ENCODE data around the gene SPAG5.
"Not testable (repeated sequence)": the region's sequence is repeated elsewhere in the genome, so short reads cannot be mapped to it uniquely, and the experiment has no call there.

Gene SPAG5

GRCh38 chr17:28578246-28579195 lies 20.3 kb downstream of the SPAG5 start:
- Histone ChIP-seq H3K36me3 (ENCODE audit: control insufficient read depth, insufficient read depth, low read length) (peaks cover 67% of the 10 kb centered on the region), H3K9me3 (ENCODE audit: control insufficient read depth, low read length) (no peaks in the 10 kb centered on the region), H3K4me1 (ENCODE audit: control insufficient read depth, insufficient read depth, low read length, poor library complexity, severe bottlenecking) (peaks cover 3% of the 10 kb centered on the region), H3K4me3 (ENCODE audit: extremely low read depth, insufficient read depth, low read length, poor library complexity, severe bottlenecking) (no peak overlapping the region), H3K27ac (ENCODE audit: low read depth, low read length, severe bottlenecking) (no peak overlapping the region)
- 98 to 99% methylated on average over 6 to 7 of the region's 8 CpGs for WGBS, 2 experiments (ENCODE audit: insufficient coverage in 2 of 2)

DNA sequence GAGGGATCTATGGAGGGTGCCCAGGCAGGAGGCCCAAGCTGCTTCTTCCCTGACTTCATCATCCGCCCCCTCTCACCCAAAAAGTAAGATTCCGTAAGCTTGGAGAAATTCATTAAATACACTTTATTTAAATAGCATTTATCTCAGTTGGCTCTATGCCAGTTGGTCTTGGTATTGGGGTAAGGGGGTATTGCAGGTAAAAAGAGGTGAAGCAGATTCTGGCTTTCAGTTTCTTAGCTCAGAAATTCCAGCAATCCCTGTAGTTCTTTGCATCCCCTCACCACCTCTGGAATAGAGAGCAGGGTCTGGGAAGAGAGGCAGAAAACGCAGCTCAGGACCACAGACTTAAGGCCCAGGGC lies 21.4 kb downstream of the SPAG5 start:
- Histone ChIP-seq H3K36me3 (ENCODE audit: control insufficient read depth, insufficient read depth, low read length) (peaks cover 57% of the 10 kb centered on the region), H3K4me1 (ENCODE audit: control insufficient read depth, insufficient read depth, low read length, poor library complexity, severe bottlenecking) (peaks cover 3% of the 10 kb centered on the region), H3K4me3 (ENCODE audit: extremely low read depth, insufficient read depth, low read length, poor library complexity, severe bottlenecking) (no peak overlapping the region), H3K27ac (ENCODE audit: low read depth, low read length, severe bottlenecking) (no peak overlapping the region), H3K9me3 (ENCODE audit: control insufficient read depth, low read length) (no peaks in the 10 kb centered on the region)
- whole genome bisulfite sequencing, 2 experiments (ENCODE audit: insufficient coverage in 2 of 2): 100% methylated on average over 1 of the region's 3 CpGs; no CpG with 5 or more reads in 1 of the 2 experiments

DNA sequence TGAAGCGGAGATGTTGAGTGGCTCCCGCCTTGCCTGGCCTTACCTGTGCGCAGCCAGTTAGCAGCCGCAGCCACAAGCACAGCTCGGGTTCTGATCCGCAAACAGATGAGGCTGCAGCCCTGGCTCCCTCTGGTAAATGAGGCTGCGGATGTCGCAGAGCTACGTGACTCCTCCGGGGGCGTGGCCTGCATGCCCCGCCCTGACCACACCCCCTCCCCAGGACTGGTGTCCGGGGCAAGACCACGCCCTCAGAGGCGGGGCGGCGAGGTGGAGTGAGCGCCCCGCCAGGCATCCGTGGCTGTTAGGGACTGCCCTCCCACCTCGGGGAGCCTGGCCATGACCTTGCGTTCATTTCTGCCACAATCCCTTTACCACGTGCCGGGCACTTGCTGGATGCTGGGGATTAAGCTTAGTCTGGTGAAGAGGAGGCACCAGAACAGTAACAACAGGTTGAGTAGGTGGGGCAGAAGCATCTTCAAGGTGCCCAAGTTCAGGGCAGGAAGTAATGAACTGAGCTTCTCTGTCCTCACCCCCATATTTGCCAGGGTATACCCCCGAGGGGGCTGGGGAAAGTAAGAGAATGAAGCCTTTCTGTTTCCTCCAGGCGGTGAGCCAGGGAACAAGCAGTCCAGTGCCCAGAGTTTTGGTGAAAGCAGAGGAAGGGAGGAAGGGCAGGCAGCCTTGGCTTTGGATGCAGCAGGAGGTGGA lies 21.9 kb downstream of the SPAG5 start, which contains the start of gene ALDOC:
Gene ALDOC (minus strand): TSS at position 138 of the 708 bp plus-strand sequence. CDS start 1,363 bp downstream, outside the sequence.
- Histone ChIP-seq H3K27ac (ENCODE audit: low read depth, low read length, severe bottlenecking) (no peak within 1 kb of the TSS), H3K4me3 (ENCODE audit: extremely low read depth, insufficient read depth, low read length, poor library complexity, severe bottlenecking) (peak within 1 kb of the TSS; percentile 16), H3K9me3 (ENCODE audit: control insufficient read depth, low read length) (no peaks in the 10 kb centered on the region), H3K36me3 (ENCODE audit: control insufficient read depth, insufficient read depth, low read length) (peaks cover 51% of the 10 kb centered on the region), H3K4me1 (ENCODE audit: control insufficient read depth, insufficient read depth, low read length, poor library complexity, severe bottlenecking) (peaks cover 3% of the 10 kb centered on the region)
- WGBS, 2 experiments (ENCODE audit: insufficient coverage in 2 of 2): 9% methylated on average over 11 to 17 of the region's 26 CpGs

DNA sequence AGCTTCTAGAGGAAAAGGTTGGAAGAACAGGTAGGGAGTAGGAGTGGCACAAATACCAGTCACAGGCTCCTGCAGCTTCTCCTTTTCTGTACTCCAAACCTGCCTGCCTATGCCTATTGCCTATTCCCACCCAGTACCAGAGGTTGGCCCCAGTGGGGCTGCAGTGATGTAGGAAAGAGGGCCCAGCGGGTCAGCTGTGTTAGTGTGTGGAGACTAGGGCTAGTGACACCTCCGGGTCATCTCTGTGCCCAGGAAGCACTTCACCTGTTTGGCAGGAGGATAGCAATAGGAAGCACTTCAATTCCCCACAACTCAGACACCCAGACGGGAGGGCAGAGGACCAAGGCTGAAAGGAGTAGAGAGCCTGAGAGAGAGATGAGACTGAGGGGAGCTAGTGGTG lies 22.8 kb downstream of the SPAG5 start:
- not testable (repeated sequence) for H3K9me3 ChIP-seq (ENCODE audit: control insufficient read depth, low read length); H3K4me1 ChIP-seq (ENCODE audit: control insufficient read depth, insufficient read depth, low read length, poor library complexity, severe bottlenecking); H3K4me3 ChIP-seq (ENCODE audit: extremely low read depth, insufficient read depth, low read length, poor library complexity, severe bottlenecking); H3K27ac ChIP-seq (ENCODE audit: low read depth, low read length, severe bottlenecking)
- H3K36me3 ChIP-seq (ENCODE audit: control insufficient read depth, insufficient read depth, low read length): peaks cover 48% of the 10 kb centered on the region
- WGBS, 2 experiments (ENCODE audit: insufficient coverage in 2 of 2): no CpG with 5 or more reads among the region's 3 CpGs

- no peaks in the 10 kb centered on the region for H3K9me3 ChIP-seq (ENCODE audit: control insufficient read depth, low read length)
- no peak overlapping the region for H3K4me3 ChIP-seq (ENCODE audit: extremely low read depth, insufficient read depth, low read length, poor library complexity, severe bottlenecking)
- H3K36me3 ChIP-seq (ENCODE audit: control insufficient read depth, insufficient read depth, low read length): peaks cover 41% of the 10 kb centered on the region
- 91 to 93% methylated on average over 14 of the region's 14 CpGs for WGBS, 2 experiments (ENCODE audit: insufficient coverage in 2 of 2)
- H3K4me1 ChIP-seq (ENCODE audit: control insufficient read depth, insufficient read depth, low read length, poor library complexity, severe bottlenecking): peaks cover 4% of the 10 kb centered on the region
- H3K27ac ChIP-seq (ENCODE audit: low read depth, low read length, severe bottlenecking): no peak overlapping the region
Observed at GRCh38 chr17:28575126-28575795, 23.6 kb downstream of the SPAG5 start.

GRCh38 chr17:28574526-28574925 lies 24.3 kb downstream of the SPAG5 start:
- WGBS, 2 experiments (ENCODE audit: insufficient coverage in 2 of 2): 87 to 96% methylated on average over 6 to 7 of the region's 7 CpGs
- no peak overlapping the region for H3K27ac ChIP-seq (ENCODE audit: low read depth, low read length, severe bottlenecking)
- no peaks in the 10 kb centered on the region for H3K9me3 ChIP-seq (ENCODE audit: control insufficient read depth, low read length)
- peaks cover 33% of the 10 kb centered on the region for H3K36me3 ChIP-seq (ENCODE audit: control insufficient read depth, insufficient read depth, low read length)
- no peak overlapping the region for H3K4me3 ChIP-seq (ENCODE audit: extremely low read depth, insufficient read depth, low read length, poor library complexity, severe bottlenecking)
- H3K4me1 ChIP-seq (ENCODE audit: control insufficient read depth, insufficient read depth, low read length, poor library complexity, severe bottlenecking): peaks cover 6% of the 10 kb centered on the region

DNA sequence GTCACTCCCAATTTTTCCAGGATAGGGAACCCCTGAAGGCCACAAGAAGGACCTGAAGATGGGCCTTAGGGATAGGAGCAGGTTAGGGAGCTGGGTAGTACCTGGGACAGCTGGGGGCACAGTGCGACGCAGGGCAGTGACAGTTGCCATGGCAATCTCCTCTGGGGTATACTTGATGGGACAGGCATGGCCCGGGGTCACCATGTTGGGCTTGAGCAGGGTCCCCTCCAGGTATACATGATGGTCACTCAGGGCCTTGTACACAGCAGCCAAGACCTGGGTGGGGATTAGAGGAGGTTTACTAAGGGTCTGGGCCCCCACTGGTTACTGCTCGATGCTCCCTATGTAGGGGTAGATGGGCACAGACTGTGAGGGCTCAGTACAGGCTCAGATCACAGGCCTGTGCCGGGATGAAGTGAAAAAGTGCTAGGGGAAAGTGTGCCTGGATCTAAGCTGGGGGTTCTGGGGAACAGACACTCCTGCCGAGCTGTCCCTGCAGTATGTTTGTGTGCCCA lies 24.8 kb downstream of the SPAG5 start:
- no peak overlapping the region for H3K4me3 ChIP-seq (ENCODE audit: extremely low read depth, insufficient read depth, low read length, poor library complexity, severe bottlenecking)
- no peak overlapping the region for H3K27ac ChIP-seq (ENCODE audit: low read depth, low read length, severe bottlenecking)
- H3K9me3 ChIP-seq (ENCODE audit: control insufficient read depth, low read length): no peaks in the 10 kb centered on the region
- WGBS, 2 experiments (ENCODE audit: insufficient coverage in 2 of 2): 91 to 97% methylated on average over 4 to 6 of the region's 6 CpGs
- H3K4me1 ChIP-seq (ENCODE audit: control insufficient read depth, insufficient read depth, low read length, poor library complexity, severe bottlenecking): peaks cover 6% of the 10 kb centered on the region
- H3K36me3 ChIP-seq (ENCODE audit: control insufficient read depth, insufficient read depth, low read length): peaks cover 28% of the 10 kb centered on the region

DNA sequence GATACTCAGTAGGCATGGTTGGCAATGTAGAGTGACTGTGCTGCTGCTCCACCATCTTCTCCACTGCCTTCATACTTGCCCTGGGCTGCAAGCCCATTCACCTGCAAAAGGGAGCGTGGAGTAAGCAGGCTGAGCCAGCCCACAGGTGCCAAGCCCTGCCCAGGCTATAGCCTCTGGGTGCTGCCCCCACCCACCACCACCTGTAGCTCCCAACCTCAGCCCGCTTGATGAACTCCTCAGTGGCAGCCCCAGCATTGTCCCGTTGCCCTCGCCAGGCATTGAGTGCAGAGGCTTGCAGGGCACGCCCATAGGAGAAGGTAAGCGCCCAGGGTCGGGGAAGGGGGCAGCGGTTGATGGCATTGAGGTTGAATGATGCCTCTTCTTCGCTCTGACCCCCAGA lies 25.3 kb downstream of the SPAG5 start:
- H3K4me1 ChIP-seq (ENCODE audit: control insufficient read depth, insufficient read depth, low read length, poor library complexity, severe bottlenecking): peaks cover 6% of the 10 kb centered on the region
- 97 to 100% methylated on average over 2 to 8 of the region's 9 CpGs for WGBS, 2 experiments (ENCODE audit: insufficient coverage in 2 of 2)
- H3K9me3 ChIP-seq (ENCODE audit: control insufficient read depth, low read length): no peaks in the 10 kb centered on the region
- no peak overlapping the region for H3K4me3 ChIP-seq (ENCODE audit: extremely low read depth, insufficient read depth, low read length, poor library complexity, severe bottlenecking)
- H3K36me3 ChIP-seq (ENCODE audit: control insufficient read depth, insufficient read depth, low read length): peaks cover 23% of the 10 kb centered on the region
- H3K27ac ChIP-seq (ENCODE audit: low read depth, low read length, severe bottlenecking): no peak overlapping the region

- Histone ChIP-seq H3K9me3 (ENCODE audit: control insufficient read depth, low read length) (no peaks in the 10 kb centered on the region), H3K36me3 (ENCODE audit: control insufficient read depth, insufficient read depth, low read length) (peaks cover 18% of the 10 kb centered on the region), H3K4me3 (ENCODE audit: extremely low read depth, insufficient read depth, low read length, poor library complexity, severe bottlenecking) (no peak overlapping the region), H3K27ac (ENCODE audit: low read depth, low read length, severe bottlenecking) (no peak overlapping the region), H3K4me1 (ENCODE audit: control insufficient read depth, insufficient read depth, low read length, poor library complexity, severe bottlenecking) (peaks cover 6% of the 10 kb centered on the region)
Observed at GRCh38 chr17:28573040-28573380, 25.8 kb downstream of the SPAG5 start.

GRCh38 chr17:28572259-28573039 lies 26.4 kb downstream of the SPAG5 start:
- 78 to 85% methylated on average over 3 to 5 of the region's 5 CpGs for WGBS, 2 experiments (ENCODE audit: insufficient coverage in 2 of 2)
- H3K9me3 ChIP-seq (ENCODE audit: control insufficient read depth, low read length): no peaks in the 10 kb centered on the region
- peaks cover 16% of the 10 kb centered on the region for H3K36me3 ChIP-seq (ENCODE audit: control insufficient read depth, insufficient read depth, low read length)
- H3K27ac ChIP-seq (ENCODE audit: low read depth, low read length, severe bottlenecking): no peak overlapping the region
- no peak overlapping the region for H3K4me3 ChIP-seq (ENCODE audit: extremely low read depth, insufficient read depth, low read length, poor library complexity, severe bottlenecking)
- H3K4me1 ChIP-seq (ENCODE audit: control insufficient read depth, insufficient read depth, low read length, poor library complexity, severe bottlenecking): peaks cover 6% of the 10 kb centered on the region

Measured in mesodermal cell (in vitro differentiated cells).